ENCODE measurements around the gene PRKCE.
"Not testable (repeated sequence)": the region's sequence is repeated elsewhere in the genome, so short reads cannot be mapped to it uniquely, and the experiment has no call there.

The PRKCE gene

DNA sequence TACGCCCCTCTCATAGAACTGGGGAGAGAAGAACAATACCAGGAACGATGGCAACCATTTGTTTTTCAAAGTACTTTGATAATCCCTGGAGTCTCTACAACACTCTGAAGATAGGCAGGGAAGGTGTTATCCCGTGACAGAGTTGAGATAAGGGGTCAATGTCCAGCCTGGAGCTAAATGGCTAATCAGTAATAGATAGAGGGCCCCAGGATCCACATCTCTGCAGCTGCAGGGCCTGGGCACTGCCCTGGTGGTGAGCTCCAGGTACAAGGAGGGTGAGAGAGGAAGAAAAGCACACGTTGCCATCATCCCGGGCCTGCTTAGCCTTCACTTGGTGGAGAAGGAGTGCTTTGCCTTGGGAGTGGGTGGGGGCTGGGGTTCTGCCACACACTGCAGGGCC lies 260.6 kb downstream of the PRKCE start:
- no peak for TF ChIP-seq CTCF (IDR thresholded peaks at IDR 0.05; ENCODE audit: borderline replicate concordance, insufficient read depth, low read depth, low read length)
- H3K4me3 ChIP-seq (ENCODE audit: low read depth, low read length) = no peak overlapping the region

DNA sequence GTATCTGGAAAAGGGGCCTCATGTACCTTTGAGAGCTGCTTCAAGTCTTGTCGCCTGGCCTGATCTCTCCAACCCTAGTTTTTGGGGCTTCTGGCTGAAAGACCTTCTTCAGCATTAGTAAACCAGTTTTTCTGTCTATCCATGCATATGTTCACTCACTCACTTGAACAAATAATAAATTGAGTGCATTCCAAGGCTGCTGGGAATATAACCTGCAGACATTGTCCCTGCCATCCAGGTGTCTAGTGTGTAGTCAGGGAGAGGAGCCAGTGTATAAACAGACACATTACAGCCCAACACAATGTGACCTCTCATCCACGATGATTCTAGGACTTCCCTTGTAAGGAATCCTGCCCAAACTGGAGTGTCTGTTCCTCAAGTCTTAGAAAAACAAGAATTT lies 262.1 kb downstream of the PRKCE start:
- TF ChIP-seq CTCF (IDR thresholded peaks at IDR 0.05; ENCODE audit: borderline replicate concordance, insufficient read depth, low read depth, low read length) = no peak
- no peak overlapping the region for H3K4me3 ChIP-seq (ENCODE audit: low read depth, low read length)

GRCh38 chr2:45915523-45915922 lies 264.0 kb downstream of the PRKCE start:
- H3K4me3 ChIP-seq (ENCODE audit: low read depth, low read length) = no peak overlapping the region
- no peak for TF ChIP-seq CTCF (IDR thresholded peaks at IDR 0.05; ENCODE audit: borderline replicate concordance, insufficient read depth, low read depth, low read length)

DNA sequence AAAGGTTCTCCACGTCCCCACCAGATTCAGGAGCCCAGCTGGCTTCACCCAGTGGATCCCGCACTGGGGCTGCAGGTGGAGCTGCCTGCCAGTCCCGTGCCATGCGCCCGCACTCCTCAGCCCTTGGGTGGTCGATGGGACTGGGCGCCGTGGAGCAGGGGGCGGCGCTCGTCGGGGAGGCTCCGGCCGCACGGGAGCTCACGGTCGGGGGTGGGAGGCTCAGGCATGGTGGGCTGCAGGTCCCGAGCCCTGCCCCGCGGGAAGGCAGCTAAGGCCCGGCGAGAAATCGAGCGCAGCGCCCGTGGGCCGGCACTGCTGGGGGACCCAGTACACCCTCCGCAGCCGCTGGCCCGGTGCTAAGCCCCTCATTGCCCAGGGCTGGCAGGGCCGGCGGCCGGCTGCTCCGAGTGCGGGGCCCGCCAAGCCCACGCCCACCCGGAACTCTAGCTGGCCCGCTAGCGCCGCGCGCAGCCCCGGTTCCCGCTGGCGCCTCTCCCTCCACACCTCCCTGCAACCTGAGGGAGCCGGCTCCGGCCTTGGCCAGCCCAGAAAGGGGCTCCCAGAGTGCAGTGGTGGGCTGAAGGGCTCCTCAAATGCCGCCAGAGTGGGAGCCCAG lies 266.2 kb downstream of the PRKCE start:
- not testable (repeated sequence) for H3K4me3 ChIP-seq (ENCODE audit: low read depth, low read length)

DNA sequence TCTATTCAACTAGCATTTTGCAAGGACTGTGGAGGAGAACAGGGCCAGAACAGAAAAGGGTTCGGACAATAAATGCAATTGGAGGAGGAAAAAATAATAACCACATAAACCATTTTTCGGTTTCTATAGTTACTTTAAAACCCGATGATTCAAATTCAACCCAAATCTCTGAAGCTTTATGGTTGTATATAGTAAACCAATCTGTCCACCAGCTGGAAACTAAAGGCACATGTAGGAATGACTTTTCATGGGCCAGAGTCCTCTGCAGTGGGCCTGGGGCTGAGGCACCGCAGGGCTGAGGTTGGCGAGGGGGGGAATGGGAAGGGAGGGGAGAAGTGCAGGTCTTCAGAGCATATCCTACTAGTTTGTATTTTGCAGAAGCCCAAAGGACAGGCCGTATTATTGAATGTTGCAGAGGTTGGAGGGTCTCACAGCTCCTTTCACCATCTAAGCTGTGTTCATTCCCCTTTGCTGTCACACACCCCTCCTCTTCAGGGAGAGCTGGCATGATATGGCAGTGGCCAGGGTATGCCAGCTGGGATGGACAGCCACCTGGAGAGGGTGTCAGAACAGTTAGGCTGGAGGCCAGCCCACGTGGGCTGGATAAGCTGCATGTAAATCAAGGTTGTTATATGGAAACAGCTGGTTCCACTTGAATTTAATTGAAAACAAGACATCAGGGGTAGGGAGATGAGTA lies 267.1 kb downstream of the PRKCE start:
- H3K4me3 ChIP-seq (ENCODE audit: low read depth, low read length) = no peak overlapping the region
- no peak for TF ChIP-seq CTCF (IDR thresholded peaks at IDR 0.05; ENCODE audit: borderline replicate concordance, insufficient read depth, low read depth, low read length)

GRCh38 chr2:45919160-45919650 lies 267.7 kb downstream of the PRKCE start:
- H3K4me3 ChIP-seq (ENCODE audit: low read depth, low read length) = no peak overlapping the region
- TF ChIP-seq CTCF (IDR thresholded peaks at IDR 0.05; ENCODE audit: borderline replicate concordance, insufficient read depth, low read depth, low read length) = no peak

DNA sequence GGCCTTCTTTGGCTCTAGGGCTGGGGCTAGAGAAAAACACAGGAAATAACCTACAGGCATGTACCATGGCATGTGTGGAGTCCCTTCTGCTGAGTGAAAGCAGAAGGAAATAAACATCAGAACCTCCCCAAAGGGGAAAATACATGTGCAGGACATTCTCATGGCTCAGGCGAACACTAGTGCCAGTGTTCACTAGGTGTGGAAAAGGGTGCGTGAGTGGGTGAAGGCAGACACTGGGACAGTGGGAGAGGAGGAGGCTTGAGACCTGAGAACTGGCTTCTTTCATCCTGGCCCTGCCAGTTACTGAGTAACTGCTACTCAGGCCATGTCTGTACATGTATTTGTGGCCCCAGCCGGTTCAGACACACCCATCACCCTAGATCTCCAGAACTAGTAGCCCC lies 268.2 kb downstream of the PRKCE start:
- TF ChIP-seq CTCF (IDR thresholded peaks at IDR 0.05; ENCODE audit: borderline replicate concordance, insufficient read depth, low read depth, low read length) = no peak
- no peak overlapping the region for H3K4me3 ChIP-seq (ENCODE audit: low read depth, low read length)
